HG02642 (cell line): Measurements from ENCODE around the gene TCN2.
A peak's percentile ranks its signal among the peaks of the same experiment; 100 is the strongest.
"Not testable (repeated sequence)": the region's sequence is repeated elsewhere in the genome, so short reads cannot be mapped to it uniquely, and the experiment has no call there.

Source experiments
- ATAC-seq: cut with Tn5 transposase; IDR thresholded peaks from one replicate; pipeline ENCODE4 v1.9.1; 2021; ENCODE audit warnings: mild to moderate bottlenecking; ENCODE audit not compliant: unreplicated experiment, poor library complexity

The TCN2 gene

DNA sequence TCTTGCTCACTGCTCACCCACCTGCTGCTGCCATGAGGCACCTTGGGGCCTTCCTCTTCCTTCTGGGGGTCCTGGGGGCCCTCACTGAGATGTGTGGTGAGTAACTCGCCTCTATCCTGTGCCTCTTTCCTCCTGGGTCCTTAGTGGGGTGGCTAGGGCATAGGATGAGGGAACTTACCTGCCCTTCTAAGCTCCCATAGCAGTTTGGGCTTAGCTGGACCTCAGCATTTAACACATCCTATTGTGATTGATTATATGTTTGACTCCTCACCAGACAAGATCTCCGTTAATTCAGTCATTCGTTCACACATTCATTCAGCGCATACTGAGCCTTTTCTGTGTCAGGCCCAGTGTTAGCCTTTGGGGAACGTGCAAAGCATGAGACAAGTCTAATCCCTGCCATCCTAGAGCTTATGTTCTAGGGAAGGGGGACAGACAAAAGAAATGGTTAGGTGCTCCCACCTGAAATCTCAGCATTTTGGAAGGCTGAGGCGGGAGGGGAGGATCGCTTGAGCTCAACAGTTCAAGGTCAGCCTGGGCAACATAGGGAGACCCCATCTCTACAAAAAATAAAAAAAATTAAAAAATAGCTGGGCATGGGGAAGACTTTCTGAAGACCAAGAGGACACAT is 441 bp downstream of the TCN2 start:
- ATAC-seq = peak; percentile 5

DNA sequence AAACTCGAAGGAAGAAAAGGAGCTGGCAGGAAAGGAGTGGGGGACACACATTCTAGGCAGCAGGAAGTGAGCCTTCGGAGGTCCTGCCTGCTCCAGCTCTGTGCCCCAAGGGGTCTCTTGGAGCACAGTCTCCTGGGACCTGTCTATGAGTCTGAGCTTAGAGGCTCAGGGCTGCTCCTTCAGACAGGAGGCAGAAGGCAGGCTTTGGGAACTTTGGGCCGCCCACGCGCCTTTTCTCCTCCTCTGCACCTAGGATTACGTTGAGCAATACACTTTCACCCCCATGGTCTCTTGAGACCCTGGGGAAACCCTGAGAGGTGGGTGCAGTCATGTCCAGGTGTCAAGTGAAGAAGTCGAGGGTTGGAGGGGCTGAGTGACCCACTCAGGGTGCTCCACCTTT is 965 bp downstream of the TCN2 start:
- no peak for ATAC-seq

DNA sequence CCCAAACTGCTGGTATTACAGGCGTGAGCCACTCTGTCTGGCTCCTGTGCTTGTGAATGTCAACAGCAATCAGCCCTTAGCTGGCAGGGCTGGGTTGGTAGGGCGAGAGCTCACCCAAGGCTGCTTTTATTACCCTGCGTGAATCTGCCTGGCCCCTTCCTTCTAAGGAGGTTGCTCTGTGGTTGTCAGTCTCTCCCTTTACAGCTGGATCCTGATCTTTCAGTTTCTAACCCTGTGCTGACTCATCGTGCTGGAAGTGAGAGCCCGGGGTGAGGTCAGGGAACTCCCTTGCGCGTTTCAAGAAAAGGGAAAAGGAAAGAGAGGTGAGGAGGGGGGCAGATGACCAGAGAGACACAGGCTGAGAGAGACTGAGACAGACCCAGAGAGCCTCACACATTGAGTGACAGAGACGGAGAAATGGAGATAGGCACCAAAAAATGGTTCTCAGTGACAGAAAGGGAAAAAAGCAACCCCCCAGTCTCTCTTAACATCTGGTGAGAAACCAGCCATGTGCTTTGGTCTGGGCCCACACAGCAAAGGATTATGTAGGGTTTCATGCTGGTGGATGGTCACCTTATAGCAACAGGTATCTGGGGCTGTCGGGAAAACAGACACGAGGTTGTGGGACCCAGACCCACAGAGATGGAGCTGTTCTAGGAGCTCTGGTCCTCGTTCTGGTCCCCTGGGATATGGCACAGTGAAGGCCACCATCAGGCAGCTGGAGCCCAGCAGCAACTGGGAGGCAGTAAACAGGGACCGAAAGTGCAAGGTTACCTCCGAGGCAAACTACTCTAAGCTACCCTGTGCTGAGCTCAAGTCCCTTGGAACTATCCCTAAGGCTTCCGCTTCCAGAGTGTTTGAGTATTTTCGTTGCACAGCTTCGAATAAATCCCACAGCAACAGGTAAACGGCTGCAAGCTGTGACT is 2.5 kb downstream of the TCN2 start:
- no peak for ATAC-seq

DNA sequence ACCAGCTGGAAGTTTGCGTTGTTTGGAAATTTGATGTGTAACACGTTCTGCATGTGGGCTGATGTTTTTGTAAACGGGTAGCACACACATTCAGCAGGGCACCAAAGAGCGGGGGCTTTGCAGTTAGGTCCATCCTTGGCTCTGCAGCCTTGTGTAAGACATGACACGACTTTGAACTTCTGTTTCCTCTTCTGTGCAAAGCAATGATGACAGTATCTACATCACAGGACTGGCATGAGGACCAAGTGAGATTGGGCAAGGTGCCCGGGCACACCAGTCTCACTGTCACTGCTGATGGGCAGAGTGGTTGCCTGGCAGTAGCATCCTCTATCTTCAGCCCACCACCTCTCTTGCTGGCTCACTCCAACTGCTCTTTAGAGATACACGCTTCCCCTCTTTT is 3.3 kb downstream of the TCN2 start:
- ATAC-seq = no peak

DNA sequence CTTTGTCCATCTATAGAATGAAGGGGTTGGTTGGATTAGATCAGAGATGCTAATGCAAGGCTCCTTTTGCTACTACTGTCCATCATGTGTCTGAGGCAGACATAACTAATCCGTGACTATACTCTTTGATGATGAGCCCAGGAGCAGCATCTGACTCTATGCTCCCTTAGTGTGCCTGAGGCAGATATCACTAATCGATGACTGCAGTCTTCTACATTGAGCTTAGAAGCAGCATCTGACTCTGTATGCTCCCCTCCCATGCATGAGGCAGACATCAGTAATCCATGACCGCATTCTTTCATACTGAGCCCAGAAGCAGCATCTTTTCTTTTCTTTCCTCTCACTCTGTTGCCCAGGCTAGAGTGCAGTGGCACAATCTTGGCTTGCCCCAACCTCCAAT is 4.2 kb downstream of the TCN2 start:
- no peak for ATAC-seq

DNA sequence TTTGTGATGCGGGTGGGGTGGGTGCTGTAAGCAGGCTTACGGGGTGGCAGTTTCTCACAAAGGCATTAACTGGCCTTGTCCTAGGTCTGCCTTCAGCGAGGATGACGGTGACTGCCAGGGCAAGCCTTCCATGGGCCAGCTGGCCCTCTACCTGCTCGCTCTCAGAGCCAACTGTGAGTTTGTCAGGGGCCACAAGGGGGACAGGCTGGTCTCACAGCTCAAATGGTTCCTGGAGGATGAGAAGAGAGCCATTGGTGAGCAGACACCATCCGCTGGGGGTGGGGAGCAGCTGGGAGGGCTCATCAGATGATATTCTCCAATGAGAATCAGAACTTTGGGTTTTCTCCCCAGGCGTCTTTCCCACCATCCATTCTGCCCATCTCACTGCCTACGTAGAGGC is 5.8 kb downstream of the TCN2 start:
- no peak for ATAC-seq

DNA sequence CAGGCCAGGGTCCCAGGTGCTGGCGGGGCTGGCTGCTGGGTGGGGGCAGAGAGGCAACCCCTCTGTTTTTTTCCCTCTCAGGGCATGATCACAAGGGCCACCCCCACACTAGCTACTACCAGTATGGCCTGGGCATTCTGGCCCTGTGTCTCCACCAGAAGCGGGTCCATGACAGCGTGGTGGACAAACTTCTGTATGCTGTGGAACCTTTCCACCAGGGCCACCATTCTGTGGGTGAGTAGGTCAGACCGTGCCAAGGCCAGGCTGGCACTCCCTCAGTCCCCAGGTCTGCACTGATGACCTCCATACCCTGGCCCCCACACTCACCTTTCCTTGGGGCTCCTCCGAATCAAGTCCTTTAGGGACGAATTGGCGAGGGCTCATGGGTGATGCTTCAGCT is 7.3 kb downstream of the TCN2 start:
- ATAC-seq = no peak

DNA sequence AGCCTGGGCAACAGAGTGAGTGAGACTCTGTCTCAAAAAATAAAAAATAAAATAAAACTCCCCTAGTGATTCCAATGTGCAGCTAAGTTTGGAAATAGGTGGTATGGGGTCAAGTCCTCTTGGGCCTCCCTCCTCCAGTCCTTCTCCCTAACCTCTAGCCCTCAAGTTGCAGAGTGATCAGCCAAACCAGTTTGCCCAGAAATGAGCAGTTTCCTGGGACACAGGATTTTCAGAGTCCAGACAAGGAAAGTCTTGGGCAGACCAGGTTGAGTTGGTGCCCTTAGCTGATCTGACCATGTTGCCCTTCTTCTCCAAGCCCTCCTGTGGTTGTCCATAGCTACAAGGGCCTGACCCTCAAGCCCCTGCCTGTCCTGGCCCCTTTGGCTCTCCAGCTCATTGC is 7.9 kb downstream of the TCN2 start:
- ATAC-seq = no peak

DNA sequence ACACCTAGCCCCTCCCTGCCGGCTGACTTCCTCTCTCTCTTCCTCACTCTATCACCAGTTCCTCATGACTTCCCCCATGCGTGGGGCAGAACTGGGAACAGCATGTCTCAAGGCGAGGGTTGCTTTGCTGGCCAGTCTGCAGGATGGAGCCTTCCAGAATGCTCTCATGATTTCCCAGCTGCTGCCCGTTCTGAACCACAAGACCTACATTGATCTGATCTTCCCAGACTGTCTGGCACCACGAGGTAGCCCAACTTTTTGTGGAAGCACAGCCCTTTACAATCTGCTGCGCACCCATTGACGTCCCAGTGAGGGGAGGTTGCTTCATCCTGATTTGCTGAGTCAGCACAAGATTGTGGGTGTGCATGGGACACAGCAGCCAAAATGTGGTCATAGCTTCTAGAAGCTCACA is 8.6 kb downstream of the TCN2 start:
- no peak for ATAC-seq

DNA sequence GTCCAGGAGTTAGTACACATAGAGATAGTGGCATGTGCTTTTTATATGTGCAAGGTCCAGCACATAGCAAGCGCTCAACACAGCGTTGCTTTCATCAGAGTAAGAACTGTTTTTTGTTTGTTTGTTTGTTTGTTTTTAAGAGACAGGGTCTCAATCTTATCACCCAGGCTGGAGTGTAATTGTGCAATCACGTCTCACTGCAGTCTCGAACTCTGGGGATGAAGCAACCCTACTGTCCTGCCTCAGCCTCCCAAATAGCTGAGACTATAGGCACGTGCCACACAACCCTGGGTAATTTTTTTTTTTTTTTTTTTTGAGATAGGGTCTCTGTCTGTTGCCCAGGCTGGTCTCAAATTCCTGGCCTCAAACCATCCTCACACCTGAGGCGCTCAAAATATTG is 10.8 kb downstream of the TCN2 start:
- ATAC-seq = no peak

DNA sequence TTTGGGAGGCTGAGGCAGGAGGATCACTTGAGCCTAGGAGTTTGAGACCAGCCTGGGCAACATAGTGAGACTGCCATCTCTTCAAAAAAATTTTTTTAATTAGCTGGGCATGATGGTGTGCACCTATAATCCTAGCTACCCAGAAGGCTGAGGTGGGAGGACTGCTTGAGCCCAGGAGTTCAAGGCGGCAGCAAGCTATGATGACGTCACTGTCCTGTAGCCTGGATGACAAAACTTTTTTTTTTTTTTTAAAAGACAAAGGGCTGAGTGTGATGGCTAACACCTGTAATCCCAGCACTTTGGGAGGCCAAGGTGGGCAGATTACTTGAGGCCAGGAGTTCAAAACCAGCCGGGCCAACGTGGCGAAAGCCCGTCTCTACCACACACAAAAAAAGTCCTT is 12.9 kb downstream of the TCN2 start:
- not testable (repeated sequence) for ATAC-seq

DNA sequence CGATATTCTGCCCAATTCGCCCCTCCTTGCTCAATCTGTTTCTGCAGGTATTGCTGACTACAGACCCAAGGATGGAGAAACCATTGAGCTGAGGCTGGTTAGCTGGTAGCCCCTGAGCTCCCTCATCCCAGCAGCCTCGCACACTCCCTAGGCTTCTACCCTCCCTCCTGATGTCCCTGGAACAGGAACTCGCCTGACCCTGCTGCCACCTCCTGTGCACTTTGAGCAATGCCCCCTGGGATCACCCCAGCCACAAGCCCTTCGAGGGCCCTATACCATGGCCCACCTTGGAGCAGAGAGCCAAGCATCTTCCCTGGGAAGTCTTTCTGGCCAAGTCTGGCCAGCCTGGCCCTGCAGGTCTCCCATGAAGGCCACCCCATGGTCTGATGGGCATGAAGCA is 19.4 kb downstream of the TCN2 start:
- ATAC-seq = no peak

DNA sequence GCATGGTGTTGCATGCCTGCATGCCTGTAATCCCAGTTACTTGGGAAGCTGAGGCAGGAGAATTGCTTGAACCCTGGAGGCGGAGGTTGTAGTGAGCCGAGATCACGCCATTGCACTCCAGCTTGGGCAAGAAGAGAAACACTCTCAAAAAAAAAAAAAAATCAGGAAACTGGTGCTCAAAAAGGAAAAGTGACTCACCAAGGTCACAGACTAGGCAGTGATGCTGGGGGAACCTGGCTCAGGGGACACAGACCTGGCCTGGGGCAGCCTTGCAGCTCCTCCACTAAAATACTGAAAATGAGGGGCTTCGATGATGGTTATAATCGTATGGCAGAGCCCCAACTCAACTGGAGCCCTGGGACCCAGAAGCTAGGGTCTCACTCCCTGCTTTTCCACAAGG is 20.5 kb downstream of the TCN2 start:
- ATAC-seq = no peak

DNA sequence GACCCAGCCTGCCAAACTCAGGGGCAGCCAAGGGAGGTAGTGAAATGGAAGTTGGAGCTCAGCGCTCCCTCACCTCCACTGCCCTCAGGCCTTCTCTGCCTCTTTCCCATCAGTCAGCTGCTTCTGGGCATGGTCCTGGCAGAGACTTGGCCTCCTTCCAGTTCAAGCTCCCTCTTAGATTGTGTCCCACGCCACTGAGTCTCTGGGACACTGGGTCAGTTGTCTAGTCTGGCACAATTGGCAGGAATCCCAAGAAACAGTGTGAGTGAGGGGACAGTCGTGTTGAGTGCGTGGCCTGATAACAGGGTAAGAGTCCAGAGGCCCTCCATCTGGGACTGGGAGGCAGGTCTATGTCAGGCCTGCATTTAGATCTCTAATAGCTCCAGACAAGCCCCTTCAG is 21.5 kb downstream of the TCN2 start:
- no peak for ATAC-seq

DNA sequence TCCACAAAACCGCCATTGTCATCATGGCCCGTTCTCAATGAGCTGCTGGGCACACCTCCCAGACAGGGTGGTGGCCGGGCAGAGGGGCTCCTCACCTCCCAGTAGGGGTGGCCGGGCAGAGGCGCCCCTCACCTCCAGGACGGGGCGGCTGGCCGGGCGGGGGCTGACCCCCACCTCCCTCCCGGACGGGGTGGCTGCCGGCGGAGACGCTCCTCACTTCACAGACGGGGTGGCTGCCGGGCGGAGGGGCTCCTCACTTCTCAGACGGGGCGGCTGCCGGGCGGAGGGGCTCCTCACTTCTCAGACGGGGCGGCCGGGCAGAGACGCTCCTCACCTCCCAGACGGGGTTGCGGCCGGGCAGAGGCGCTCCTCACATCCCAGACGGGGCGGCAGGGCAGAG is 24.5 kb downstream of the TCN2 start:
- ATAC-seq = not testable (repeated sequence)

DNA sequence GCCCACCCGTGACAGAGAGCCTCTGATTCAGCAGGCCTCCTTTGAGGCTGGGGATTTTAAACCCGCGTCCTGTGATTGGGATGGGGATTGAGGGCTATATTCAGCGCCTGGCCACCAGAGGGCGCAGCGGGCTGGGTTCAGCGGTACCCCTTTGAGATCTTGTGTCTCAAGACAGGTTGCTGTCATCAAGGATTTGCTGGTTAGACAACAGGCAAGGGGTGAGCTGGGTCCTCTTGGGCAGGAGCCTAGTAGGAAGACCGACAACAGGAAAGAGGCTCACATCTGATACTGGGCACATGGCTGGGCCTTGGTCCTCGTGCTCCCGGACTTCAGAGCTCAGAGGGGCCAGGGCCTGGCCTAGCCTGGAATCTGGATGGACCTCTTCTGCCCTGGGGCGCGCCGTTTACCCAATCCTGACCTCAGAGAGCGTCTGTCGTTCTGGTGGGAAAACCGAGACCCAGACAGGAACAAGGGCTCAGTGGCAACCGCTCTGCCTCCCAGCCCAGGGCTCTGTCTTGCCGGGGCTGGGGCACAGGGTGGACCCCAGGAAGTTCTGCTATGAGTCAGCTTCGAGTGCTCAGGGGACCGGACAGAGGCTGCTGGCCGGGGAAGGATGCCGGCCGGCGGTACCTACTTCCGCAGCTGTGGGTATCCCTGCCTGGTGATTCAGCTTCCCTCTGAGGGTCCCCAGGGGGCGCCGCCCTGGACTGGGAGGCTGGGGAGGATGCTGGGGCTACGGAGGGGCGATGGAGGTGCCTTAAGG is 27.7 kb downstream of the TCN2 start:
- ATAC-seq = peak; percentile 49

DNA sequence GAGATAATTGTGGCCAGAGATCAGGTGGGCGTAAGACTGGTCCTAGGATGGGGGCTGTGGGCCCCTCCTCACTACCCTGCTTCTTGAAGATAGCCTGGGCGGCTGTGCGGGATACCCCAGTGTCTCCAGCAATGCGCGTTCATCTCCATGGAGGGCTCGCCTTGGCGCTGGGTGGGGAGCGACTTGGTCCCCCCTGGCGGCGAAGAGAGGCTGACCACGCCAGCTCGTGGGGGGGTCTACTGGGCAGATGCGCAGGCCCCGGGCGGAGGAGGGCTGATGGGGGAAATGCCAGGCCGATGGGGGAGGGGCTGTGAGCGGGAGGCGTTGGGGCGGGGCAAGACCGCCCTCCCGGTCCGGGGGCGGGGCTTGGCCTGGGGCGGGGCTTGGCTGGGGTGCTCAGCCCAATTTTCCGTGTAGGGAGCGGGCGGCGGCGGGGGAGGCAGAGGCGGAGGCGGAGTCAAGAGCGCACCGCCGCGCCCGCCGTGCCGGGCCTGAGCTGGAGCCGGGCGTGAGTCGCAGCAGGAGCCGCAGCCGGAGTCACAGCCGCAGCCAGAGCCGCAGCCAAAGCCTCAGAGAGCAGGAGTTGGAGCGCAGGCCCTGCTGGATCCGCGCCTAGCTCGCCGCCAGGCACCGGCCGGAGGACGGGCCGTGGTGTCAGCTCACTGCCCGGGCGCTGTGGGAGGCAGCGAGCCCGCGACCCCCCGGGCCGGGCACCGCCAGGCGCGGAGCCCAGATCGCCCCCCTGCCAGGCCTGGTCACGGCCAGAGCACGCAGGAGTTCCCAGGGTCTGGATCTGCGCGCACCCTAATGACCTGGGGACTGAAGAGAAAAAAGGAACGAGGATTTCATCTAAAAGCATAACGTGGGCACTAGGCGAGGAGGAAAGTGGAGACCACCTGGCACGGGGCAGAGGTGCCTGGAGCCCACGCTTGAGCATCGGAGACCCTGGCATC is 28.6 kb downstream of the TCN2 start, which contains the start of gene SLC35E4:
Gene SLC35E4, plus strand, starts transcription at position 509 of the 953 bp plus-strand sequence. CDS start 670 bp downstream, outside the sequence.
- peak; percentile 78 for ATAC-seq

DNA sequence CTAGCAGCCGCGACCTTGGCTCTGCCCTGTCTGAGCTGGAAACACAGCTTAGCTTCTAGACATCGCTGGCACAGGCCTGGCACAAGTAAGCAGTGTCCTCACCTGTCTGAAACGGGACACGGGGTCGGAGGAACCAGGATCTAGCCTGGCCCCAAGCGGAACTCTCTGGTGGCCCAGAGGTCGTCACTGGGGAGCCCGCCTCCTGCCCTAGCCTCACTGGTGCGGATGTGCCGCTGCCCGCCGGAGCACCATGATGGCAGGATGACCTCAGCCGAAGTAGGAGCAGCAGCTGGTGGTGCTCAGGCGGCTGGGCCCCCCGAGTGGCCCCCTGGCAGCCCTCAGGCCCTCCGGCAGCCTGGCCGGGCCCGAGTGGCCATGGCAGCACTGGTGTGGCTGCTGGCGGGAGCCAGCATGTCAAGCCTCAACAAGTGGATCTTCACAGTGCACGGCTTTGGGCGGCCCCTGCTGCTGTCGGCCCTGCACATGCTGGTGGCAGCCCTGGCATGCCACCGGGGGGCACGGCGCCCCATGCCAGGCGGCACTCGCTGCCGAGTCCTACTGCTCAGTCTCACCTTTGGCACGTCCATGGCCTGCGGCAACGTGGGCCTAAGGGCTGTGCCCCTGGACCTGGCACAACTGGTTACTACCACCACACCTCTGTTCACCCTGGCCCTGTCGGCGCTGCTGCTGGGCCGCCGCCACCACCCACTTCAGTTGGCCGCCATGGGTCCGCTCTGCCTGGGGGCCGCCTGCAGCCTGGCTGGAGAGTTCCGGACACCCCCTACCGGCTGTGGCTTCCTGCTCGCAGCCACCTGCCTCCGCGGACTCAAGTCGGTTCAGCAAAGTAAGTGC is 29.5 kb downstream of the TCN2 start:
- ATAC-seq = no peak

DNA sequence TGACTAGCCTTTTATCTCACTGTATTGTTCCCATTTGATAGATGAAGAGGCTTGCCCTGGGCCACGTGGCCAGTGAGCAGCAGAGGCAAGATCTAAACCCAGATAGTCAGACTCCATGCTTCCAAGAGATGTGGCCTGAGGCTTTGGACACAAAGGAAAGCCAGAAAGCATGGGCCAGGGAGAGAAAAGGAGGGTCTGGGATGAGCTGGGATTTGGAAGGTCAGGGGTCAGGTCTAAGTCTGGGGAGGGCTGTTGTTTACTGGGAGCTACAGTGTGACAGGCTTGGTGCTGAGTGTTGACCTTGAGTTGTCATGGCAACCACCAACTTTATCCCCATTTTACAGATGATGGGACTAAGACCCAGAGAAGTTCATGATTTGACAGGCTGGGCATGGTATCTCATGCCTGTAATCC is 30.7 kb downstream of the TCN2 start:
- ATAC-seq = no peak
